Fibroblast of the aortic adventitia (primary cell): ENCODE measurements around the gene CDT1. TPM values are rescaled to one million over a fixed set of nuclear protein-coding genes. Genes with fewer than 3 reads are reported as not detected.

Source experiments
- DNase-seq: peaks from one replicate; pipeline ENCODE4 v3.0.0-alpha.2; 2010; ENCODE audit warnings: low read depth
- H3K4me3 ChIP-seq: 2 replicates; pipeline ENCODE4 v1.5.1; 2011; ENCODE audit warnings: low read depth, mild to moderate bottlenecking, control low read depth, low read length, moderate library complexity
- total RNA-seq: library from RNA; depleted of rRNA; stranded (reverse); fragments of >200 nt; gene quantifications from 2 replicates; pipeline ENCODE4 v1.2.3, GENCODE V29; 2012; ENCODE audit warnings: low replicate concordance
- TF ChIP-seq, protein P1 (sequence below): IDR thresholded peaks from 2 replicates; pipeline ENCODE4 v1.5.1; 2011; ENCODE audit warnings: mild to moderate bottlenecking, low read length, control low read depth, inconsistent platforms; ENCODE audit not compliant: insufficient read depth

The CDT1 gene
- total RNA-seq, 1 donor = 26.8 TPM

DNA sequence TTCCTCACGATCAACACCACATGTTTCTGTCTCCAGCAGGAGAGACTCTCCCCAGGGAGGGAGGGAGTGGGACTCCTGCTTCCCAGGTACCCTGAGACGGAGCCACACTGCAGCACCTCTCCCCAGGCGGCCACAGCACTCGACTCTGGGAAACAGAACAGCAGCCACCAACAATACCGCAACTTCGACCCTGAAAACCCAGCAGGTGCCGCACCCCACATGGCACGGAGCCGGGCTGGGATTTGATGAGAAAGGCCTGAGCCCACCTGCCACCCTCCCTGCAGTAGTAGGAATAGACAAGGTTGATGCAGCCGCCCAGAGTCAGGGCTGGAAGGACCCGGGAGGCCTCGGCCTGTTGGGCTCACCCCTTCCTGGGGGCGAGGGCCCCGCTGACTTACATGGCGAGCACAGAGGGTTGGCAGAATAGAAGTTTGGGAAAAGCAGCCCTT is 38.7 kb downstream of the CDT1 start:
- DNase-seq = no peak
- TF ChIP-seq, protein P1, sequence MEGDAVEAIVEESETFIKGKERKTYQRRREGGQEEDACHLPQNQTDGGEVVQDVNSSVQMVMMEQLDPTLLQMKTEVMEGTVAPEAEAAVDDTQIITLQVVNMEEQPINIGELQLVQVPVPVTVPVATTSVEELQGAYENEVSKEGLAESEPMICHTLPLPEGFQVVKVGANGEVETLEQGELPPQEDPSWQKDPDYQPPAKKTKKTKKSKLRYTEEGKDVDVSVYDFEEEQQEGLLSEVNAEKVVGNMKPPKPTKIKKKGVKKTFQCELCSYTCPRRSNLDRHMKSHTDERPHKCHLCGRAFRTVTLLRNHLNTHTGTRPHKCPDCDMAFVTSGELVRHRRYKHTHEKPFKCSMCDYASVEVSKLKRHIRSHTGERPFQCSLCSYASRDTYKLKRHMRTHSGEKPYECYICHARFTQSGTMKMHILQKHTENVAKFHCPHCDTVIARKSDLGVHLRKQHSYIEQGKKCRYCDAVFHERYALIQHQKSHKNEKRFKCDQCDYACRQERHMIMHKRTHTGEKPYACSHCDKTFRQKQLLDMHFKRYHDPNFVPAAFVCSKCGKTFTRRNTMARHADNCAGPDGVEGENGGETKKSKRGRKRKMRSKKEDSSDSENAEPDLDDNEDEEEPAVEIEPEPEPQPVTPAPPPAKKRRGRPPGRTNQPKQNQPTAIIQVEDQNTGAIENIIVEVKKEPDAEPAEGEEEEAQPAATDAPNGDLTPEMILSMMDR = no peak
- no peak overlapping the region for H3K4me3 ChIP-seq

- no peak for DNase-seq
- TF ChIP-seq, protein P1 = no peak
- H3K4me3 ChIP-seq = no peak overlapping the region
Measured at GRCh38 chr16:88842806-88843205, 39.2 kb downstream of the CDT1 start.

DNA sequence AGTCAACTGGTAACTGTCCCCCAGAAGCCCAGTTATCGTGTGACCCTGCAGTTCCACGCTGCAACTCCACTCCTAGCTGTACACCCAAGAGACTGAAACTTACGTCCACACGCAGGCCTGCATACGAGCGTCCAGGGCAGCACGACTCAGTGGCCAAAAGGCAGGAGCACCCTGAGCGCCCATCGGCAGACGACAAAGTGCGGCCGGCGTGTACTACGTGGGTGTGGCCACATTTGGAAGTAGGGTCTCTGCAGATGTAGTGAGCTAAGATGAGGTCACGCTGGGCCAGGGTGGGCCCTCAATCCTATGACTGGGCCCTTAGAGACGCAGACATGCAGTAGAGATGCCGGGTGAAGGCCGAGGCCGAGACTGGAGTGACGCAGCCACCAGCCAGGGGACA is 39.7 kb downstream of the CDT1 start:
- no peak overlapping the region for H3K4me3 ChIP-seq
- TF ChIP-seq, protein P1 = no peak
- DNase-seq = no peak

DNA sequence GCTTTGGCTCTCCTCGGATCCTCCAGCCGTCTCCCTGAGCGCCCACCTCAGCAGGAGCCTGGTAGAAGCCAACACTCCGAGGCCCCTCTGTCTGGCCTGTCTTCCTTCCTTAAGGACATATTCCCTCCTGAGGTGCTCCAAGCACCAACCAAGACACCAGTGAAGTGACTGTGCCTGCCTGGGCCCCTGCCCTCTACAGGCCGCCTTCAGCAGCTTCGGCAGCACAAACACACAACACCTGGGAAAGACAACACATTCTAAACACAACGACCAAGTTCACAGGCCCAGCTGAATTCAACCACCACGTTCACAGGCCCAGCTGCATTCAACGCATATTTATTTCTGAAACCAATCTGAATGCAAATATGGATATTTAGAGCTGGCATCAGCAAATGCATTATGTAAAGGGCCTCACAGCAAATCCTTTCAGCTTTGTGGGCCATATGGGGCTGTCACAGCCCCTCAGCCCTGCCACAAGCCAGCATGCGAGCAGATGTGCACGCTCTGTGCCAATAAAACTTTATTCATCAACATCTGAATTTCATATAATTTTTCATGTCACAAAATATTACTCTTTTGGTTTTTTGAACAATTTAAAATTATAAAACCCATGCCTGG is 40.9 kb downstream of the CDT1 start:
- TF ChIP-seq, protein P1 = no peak
- no peak overlapping the region for H3K4me3 ChIP-seq
- no peak for DNase-seq

- H3K4me3 ChIP-seq = no peak overlapping the region
- TF ChIP-seq, protein P1 = no peak
- DNase-seq = no peak
Measured at GRCh38 chr16:88846088-88846487, 42.5 kb downstream of the CDT1 start.

- DNase-seq = no peak
- TF ChIP-seq, protein P1 = no peak
Measured at GRCh38 chr16:88847654-88848053, 44.1 kb downstream of the CDT1 start.

GRCh38 chr16:88848557-88848956 is 45.0 kb downstream of the CDT1 start:
- no peak for DNase-seq
- TF ChIP-seq, protein P1 = no peak
- H3K4me3 ChIP-seq = no peak overlapping the region

More at GRCh38 chr16:88847654-88848053, 44.1 kb downstream of the CDT1 start:
- H3K4me3 ChIP-seq = no peak overlapping the region
